OCI-LY1 (cell line): ENCODE measurements around the gene FADS2.

Source experiments
- H2AFZ ChIP-seq: fragments of 200-600 bp; sonication (generic), shearing (Covaris generic); 2 replicates; pipeline ENCODE4 v1.6.0; 2014; ENCODE audit warnings: antibody characterized with exemption, mild to moderate bottlenecking, low read length
- H3F3A ChIP-seq: fragments of 200-600 bp; sonication (generic), shearing (Covaris generic); 2 replicates; pipeline ENCODE4 v1.6.0; 2014; ENCODE audit warnings: mild to moderate bottlenecking, antibody characterized with exemption, low read length, moderate library complexity; ENCODE audit not compliant: insufficient read depth
- H3K27ac ChIP-seq: fragments of 200-600 bp; sonication (generic); 2 replicates; pipeline ENCODE4 v1.5.1; 2014; ENCODE audit warnings: low read length, mixed run types, mild to moderate bottlenecking, low read depth; ENCODE audit not compliant: poor library complexity, severe bottlenecking
- H3K27me3 ChIP-seq: fragments of 200-600 bp; sonication (generic); 2 replicates; pipeline ENCODE4 v1.6.0; 2014; ENCODE audit warnings: antibody characterized with exemption, mild to moderate bottlenecking, low read length, moderate library complexity; ENCODE audit not compliant: insufficient read depth
- H3K36me3 ChIP-seq: fragments of 200-600 bp; sonication (generic); 2 replicates; pipeline ENCODE4 v1.6.1; 2014; ENCODE audit warnings: mild to moderate bottlenecking, antibody characterized with exemption, low read length, moderate library complexity, mixed read lengths; ENCODE audit not compliant: insufficient read depth
- H3K4me1 ChIP-seq: fragments of 200-600 bp; sonication (generic); 2 replicates; pipeline ENCODE4 v1.5.1; 2014; ENCODE audit warnings: mild to moderate bottlenecking, low read length, moderate library complexity; ENCODE audit not compliant: insufficient read depth, severe bottlenecking
- H3K4me2 ChIP-seq: fragments of 200-600 bp; sonication (generic), shearing (Covaris generic); 2 replicates; pipeline ENCODE4 v1.6.1; 2014; ENCODE audit warnings: low read length
- H3K4me3 ChIP-seq: fragments of 200-600 bp; sonication (generic); 2 replicates; pipeline ENCODE4 v1.5.1; 2014; ENCODE audit warnings: low read length, low read depth, mild to moderate bottlenecking, mixed read lengths; ENCODE audit not compliant: poor library complexity, severe bottlenecking
- H3K79me2 ChIP-seq: fragments of 200-600 bp; shearing (Covaris generic); 2 replicates; pipeline ENCODE4 v1.6.1; 2016; ENCODE audit warnings: mixed run types, low read length, mixed read lengths; ENCODE audit not compliant: insufficient read depth
- H3K9ac ChIP-seq: fragments of 200-600 bp; sonication (generic), shearing (Covaris generic); 2 replicates; pipeline ENCODE4 v1.6.1; 2014; ENCODE audit warnings: mild to moderate bottlenecking, low read length, mixed read lengths
- H3K9me2 ChIP-seq: fragments of 200-600 bp; sonication (generic), shearing (Covaris generic); 2 replicates; pipeline ENCODE4 v1.6.1; 2014; ENCODE audit warnings: low read depth, mild to moderate bottlenecking, low read length, mixed read lengths
- H3K9me3 ChIP-seq: fragments of 200-600 bp; shearing (Covaris generic); 2 replicates; pipeline ENCODE4 v1.6.1; 2014; ENCODE audit warnings: low read length, mixed read lengths
- H4K20me1 ChIP-seq: fragments of 200-600 bp; sonication (generic), shearing (Covaris generic); 2 replicates; pipeline ENCODE4 v1.6.0; 2016; ENCODE audit warnings: mild to moderate bottlenecking, low read length; ENCODE audit not compliant: insufficient read depth
- EZH2 ChIP-seq: fragments of 200-600 bp; sonication (generic), shearing (Covaris generic); IDR thresholded peaks from 2 replicates; pipeline ENCODE4 v1.8.0; 2017; ENCODE audit warnings: borderline replicate concordance, mixed run types, mild to moderate bottlenecking, antibody characterized with exemption, low read length, moderate library complexity, mixed read lengths
- TF ChIP-seq, protein P1 (sequence below): fragments of 200-600 bp; sonication (generic), shearing (Covaris generic); IDR thresholded peaks from 2 replicates; pipeline ENCODE4 v1.5.1; 2017; ENCODE audit warnings: mild to moderate bottlenecking, antibody characterized with exemption, low read length, moderate library complexity, mixed read lengths

Gene FADS2

DNA sequence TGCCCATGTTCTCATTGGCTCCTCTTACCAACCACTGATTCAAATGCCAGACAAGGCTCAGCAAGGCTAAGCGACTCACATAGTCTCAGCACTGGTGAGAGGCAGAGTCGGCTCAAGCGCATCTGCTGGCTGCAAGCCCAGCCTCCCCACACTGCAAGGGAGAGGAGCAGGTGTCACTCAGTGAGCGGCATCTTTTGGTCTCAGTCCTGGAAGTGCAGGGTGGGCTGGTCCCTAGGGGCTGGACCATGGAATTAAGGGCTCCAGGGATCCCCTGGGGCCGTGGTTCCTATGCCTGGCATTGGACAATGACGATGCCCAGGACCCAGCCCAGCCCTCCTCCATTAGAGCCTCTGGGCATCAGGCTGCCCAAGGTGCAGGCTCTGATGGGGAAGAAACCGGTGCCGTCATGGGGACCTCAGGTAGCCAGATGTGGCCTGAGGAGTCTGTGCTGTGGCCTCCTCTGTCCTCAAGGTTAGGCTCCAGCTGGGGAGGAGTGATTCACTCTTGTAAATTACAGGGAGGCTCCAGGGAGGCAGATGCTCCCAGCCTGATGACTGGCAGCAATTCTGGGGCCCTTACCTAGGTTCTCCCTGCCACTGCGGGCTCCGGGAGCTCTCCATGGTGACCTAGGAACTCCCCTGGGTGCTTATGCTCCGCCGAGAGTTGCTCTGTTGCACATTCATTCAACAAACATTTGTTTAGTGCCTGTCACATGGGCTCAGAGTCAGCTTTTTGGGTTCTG lies 28.0 kb downstream of the FADS2 start:
- Histone ChIP-seq H3K9me2 (no peaks in the 10 kb centered on the region), H4K20me1 (no peaks in the 10 kb centered on the region), H3K27ac (no peak overlapping the region), H3K36me3 (peaks cover 79% of the 10 kb centered on the region), H3K9ac (no peak overlapping the region), H3K4me1 (no peaks in the 10 kb centered on the region), H3K27me3 (no peaks in the 10 kb centered on the region), H3F3A (no peaks in the 10 kb centered on the region), H3K79me2 (no peaks in the 10 kb centered on the region), H2AFZ (no peak overlapping the region), H3K4me2 (no peak overlapping the region), H3K9me3 (no peaks in the 10 kb centered on the region), H3K4me3 (no peak overlapping the region)
- TF ChIP-seq, protein P1, sequence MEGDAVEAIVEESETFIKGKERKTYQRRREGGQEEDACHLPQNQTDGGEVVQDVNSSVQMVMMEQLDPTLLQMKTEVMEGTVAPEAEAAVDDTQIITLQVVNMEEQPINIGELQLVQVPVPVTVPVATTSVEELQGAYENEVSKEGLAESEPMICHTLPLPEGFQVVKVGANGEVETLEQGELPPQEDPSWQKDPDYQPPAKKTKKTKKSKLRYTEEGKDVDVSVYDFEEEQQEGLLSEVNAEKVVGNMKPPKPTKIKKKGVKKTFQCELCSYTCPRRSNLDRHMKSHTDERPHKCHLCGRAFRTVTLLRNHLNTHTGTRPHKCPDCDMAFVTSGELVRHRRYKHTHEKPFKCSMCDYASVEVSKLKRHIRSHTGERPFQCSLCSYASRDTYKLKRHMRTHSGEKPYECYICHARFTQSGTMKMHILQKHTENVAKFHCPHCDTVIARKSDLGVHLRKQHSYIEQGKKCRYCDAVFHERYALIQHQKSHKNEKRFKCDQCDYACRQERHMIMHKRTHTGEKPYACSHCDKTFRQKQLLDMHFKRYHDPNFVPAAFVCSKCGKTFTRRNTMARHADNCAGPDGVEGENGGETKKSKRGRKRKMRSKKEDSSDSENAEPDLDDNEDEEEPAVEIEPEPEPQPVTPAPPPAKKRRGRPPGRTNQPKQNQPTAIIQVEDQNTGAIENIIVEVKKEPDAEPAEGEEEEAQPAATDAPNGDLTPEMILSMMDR: no peak
- no peak for TF ChIP-seq EZH2

DNA sequence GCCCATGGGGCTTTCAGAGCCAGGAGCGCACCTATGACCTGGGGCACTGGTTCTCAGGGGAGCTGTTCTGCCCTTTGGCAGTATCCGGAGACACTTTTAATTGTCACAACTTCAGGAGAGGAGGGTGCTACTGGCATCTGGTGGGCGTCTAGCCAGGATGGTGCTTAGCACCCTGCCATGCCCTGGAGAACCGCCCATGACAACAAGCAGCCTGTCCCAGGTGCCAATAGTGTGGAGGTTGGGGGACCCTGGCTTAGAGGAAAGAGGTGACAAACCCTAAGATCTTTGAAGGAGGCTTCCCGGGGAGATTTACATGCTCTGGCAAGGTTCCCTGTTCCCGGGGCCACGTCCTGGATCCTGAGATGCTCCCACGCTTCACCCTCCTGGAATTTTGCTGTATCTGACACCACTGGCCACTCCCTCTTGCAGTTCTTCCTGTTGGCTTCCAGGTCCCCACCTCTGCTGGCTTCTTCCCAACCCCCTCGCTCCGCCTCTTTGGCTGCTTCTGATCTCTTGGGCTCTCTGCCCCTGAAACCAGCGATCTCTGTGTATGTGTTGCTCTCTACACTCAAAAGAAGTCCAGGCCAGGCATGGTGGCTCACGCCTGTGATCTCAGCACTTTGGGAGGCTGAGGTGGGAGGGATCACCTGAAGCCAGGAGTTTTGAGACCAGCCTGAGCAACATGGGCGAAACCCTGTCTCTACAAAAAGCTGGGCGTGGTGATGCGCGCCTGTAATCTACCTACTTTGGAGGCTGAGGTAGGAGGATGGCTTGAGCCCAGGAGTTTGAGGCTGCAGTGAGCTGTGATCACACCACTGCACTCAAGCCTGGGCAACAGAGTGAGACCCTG lies 32.2 kb downstream of the FADS2 start:
- no peak overlapping the region for H3K4me3 ChIP-seq
- no peak overlapping the region for H2AFZ ChIP-seq
- H3K9me3 ChIP-seq: no peaks in the 10 kb centered on the region
- no peaks in the 10 kb centered on the region for H3K27me3 ChIP-seq
- no peaks in the 10 kb centered on the region for H4K20me1 ChIP-seq
- H3K79me2 ChIP-seq: no peaks in the 10 kb centered on the region
- no peak overlapping the region for H3K4me2 ChIP-seq
- no peak overlapping the region for H3K9ac ChIP-seq
- H3K36me3 ChIP-seq: peaks cover 67% of the 10 kb centered on the region
- H3K27ac ChIP-seq: no peak overlapping the region
- H3F3A ChIP-seq: no peaks in the 10 kb centered on the region
- no peaks in the 10 kb centered on the region for H3K9me2 ChIP-seq
- no peak for TF ChIP-seq EZH2
- TF ChIP-seq, protein P1: no peak
- H3K4me1 ChIP-seq: no peaks in the 10 kb centered on the region

DNA sequence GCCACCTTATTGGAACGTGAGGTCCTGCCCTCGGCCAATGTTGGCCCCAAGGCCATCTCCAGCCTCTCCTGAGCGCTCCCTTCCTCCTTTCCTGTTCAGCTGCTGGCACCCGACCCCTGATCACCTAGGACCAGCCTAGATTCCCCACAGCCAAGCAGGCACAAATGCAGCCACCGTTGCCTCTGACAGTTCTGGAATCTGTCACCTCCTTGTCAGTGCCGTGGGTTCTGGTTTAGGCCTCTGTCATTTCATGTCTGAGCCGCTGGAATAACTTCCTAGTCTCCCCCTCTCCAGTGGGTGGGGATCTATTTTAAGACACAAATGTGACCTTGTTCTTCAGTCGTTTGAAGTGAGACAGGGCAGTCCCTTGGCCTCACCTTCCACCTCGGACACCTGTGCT lies 33.5 kb downstream of the FADS2 start:
- Histone ChIP-seq H3K79me2 (no peaks in the 10 kb centered on the region), H3K9me2 (no peaks in the 10 kb centered on the region), H3K4me1 (no peaks in the 10 kb centered on the region), H3K36me3 (peaks cover 67% of the 10 kb centered on the region), H2AFZ (no peak overlapping the region), H4K20me1 (no peaks in the 10 kb centered on the region), H3K4me3 (no peak overlapping the region), H3K9ac (no peak overlapping the region), H3K27me3 (no peaks in the 10 kb centered on the region; the same call in 1 of the 2 replicates), H3K4me2 (no peak overlapping the region), H3F3A (no peaks in the 10 kb centered on the region), H3K9me3 (no peaks in the 10 kb centered on the region), H3K27ac (no peak overlapping the region)
- no peak for TF ChIP-seq EZH2
- TF ChIP-seq, protein P1: no peak
